Measurements from ENCODE around the gene ASTN2.

GRCh38 chr9:117445631-117446030, 30.8 kb upstream of the ASTN2 start:
- TF ChIP-seq CTCF (IDR thresholded peaks at IDR 0.05; ENCODE audit: low read depth, low read length, poor library complexity, severe bottlenecking) = no peak
- no peak for TF ChIP-seq EZH2phosphoT487 (IDR thresholded peaks at IDR 0.05; ENCODE audit: borderline replicate concordance, low read length)

Data from DOHH2 (cell line).